Heart left ventricle (tissue), 13 donors: ENCODE data around the gene RBM20.

Experiments used
- POLR2A ChIP-seq, 2 donors: fragments of 450-650 bp; IDR thresholded peaks; one replicate each; pipeline ENCODE4 v1.6.1; 2017; ENCODE audit warnings: antibody characterized with exemption in 2 of 2, mild to moderate bottlenecking in 2 of 2, moderate library complexity in 2 of 2
- TF ChIP-seq, protein P1 (sequence below), 12 donors: fragments of 200-600 bp; sonication (generic) in 4 of 12; IDR thresholded peaks; one replicate each; pipeline versions ENCODE4 v1.5.0 to v1.8.0; 2018 to 2022; ENCODE audit warnings: antibody characterized with exemption in 12 of 12, mild to moderate bottlenecking in 5 of 12
- donor health status: ischemic (EF 13 %, LVEDD 7.1; RV severe dilation, severe dysfunction).
- donor health status: DM: no; HTN: yes; CAD: no.
- donor health status: DM: no; HTN: no; CAD: no.
- donor health status: ischemic (EF 25% LVEDD 6.9; RV normal size, moderate dysfunction).
- donor health status: ischemic (EF 25% LVEDD 5.7; RV mildly dilated, moderate dysfunction).
- donor health status: ischemic (EF 35%, LVEDD 5.7; RV mildly dilated, moderate dysfunction).
- donor health status: nonischemic (EF 11% LVEDD 7.7; RV severe dilation, severe dysfunction).
- donor health status: DM: yes; HTN: yes; CAD: no.
- donor health status: PGD.
- donor health status: ischemic (EF 29% LVEDD 5.4; RV normal size, mild dysfunction).
- donor health status: nonischemic (EF 23%, LVEDD 6.1; RV moderate dilation, normal function).

DNA sequence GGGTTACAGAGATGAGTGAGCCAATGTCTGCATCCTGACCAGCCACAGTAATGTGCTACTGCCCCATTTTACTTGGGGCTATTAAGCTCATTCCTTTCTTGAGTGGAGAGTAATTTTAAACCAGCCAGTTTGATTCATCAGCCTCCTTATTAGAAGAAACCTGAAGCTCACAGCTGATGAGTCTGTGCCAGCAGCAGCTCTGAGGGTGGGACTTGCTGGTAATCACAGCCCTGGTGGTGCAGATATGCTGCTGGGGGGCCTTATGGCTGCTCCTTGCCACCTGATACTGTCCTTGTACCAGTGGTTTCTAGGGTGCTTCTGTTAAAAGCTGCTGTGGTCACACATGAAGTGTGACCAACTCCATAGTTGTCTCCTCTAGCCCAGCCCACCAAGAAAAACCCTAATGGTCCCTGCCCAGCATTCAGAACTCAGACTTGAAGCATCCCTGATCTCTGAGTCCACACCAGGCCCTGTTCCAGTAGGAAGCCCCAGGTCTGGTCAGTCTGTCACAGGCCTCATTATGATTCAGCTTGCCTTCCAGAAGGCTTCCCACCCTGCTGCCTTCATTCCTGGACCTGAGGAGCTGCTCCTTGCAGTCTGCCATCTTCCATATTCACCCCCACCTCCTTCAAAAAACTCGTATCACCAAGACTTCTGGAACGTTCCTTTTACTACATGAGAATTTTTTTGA, 28.9 kb upstream of the RBM20 start:
- TF ChIP-seq POLR2A (IDR thresholded peaks at IDR 0.05): no peak
- TF ChIP-seq, protein P1, sequence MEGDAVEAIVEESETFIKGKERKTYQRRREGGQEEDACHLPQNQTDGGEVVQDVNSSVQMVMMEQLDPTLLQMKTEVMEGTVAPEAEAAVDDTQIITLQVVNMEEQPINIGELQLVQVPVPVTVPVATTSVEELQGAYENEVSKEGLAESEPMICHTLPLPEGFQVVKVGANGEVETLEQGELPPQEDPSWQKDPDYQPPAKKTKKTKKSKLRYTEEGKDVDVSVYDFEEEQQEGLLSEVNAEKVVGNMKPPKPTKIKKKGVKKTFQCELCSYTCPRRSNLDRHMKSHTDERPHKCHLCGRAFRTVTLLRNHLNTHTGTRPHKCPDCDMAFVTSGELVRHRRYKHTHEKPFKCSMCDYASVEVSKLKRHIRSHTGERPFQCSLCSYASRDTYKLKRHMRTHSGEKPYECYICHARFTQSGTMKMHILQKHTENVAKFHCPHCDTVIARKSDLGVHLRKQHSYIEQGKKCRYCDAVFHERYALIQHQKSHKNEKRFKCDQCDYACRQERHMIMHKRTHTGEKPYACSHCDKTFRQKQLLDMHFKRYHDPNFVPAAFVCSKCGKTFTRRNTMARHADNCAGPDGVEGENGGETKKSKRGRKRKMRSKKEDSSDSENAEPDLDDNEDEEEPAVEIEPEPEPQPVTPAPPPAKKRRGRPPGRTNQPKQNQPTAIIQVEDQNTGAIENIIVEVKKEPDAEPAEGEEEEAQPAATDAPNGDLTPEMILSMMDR (IDR thresholded peaks at IDR 0.05): no peak
